Mesenchymal stem cell (in vitro differentiated cells and primary cell): ENCODE results near the gene MAS1.

Source experiments
- DNase-seq: peaks from one replicate; pipeline ENCODE4 v3.0.0-alpha.2; 2013
- H2AFZ ChIP-seq: one replicate; pipeline ENCODE4 v1.6.1; 2013; ENCODE audit warnings: low read depth, mild to moderate bottlenecking, control low read depth, inconsistent platforms, low read length, moderate library complexity
- H2AK5ac ChIP-seq: 2 replicates; pipeline ENCODE4 v1.6.1; 2013; ENCODE audit warnings: low read length, moderate library complexity, mild to moderate bottlenecking, inconsistent platforms; ENCODE audit not compliant: severe bottlenecking
- H2BK120ac ChIP-seq: one replicate; pipeline ENCODE4 v1.6.1; 2013; ENCODE audit warnings: low read depth, mild to moderate bottlenecking, inconsistent platforms, low read length, moderate library complexity
- H2BK12ac ChIP-seq, 2 experiments: one replicate each; pipeline ENCODE4 v1.6.1; 2013; ENCODE audit warnings: inconsistent platforms in 2 of 2, low read length in 2 of 2, mild to moderate bottlenecking in 2 of 2, moderate library complexity in 2 of 2, control low read depth in 1 of 2
- H2BK15ac ChIP-seq: one replicate; pipeline ENCODE4 v1.6.1; 2013; ENCODE audit warnings: mild to moderate bottlenecking, low read depth, inconsistent platforms; ENCODE audit not compliant: poor library complexity, severe bottlenecking
- H2BK5ac ChIP-seq: 2 replicates; pipeline ENCODE4 v1.6.1; 2013; ENCODE audit warnings: low read depth, mild to moderate bottlenecking, low read length, control low read depth, inconsistent platforms; ENCODE audit not compliant: poor library complexity, severe bottlenecking
- H3K14ac ChIP-seq, 2 experiments: one replicate each; pipeline ENCODE4 v1.6.1; 2013; ENCODE audit warnings: inconsistent platforms in 2 of 2, low read length in 2 of 2, control low read depth in 1 of 2, mild to moderate bottlenecking in 1 of 2, moderate library complexity in 1 of 2
- H3K18ac ChIP-seq, 2 experiments: one replicate each; pipeline ENCODE4 v1.6.1; 2013; ENCODE audit warnings: inconsistent platforms in 2 of 2, low read length in 2 of 2, control low read depth in 1 of 2, low read depth in 1 of 2, mild to moderate bottlenecking in 1 of 2
- H3K23ac ChIP-seq, 2 experiments: one replicate each; pipeline ENCODE4 v1.6.1; 2013; ENCODE audit warnings: inconsistent platforms in 2 of 2, low read length in 2 of 2, mild to moderate bottlenecking in 2 of 2, moderate library complexity in 2 of 2, control low read depth in 1 of 2
- H3K27ac ChIP-seq: 2 replicates; pipeline ENCODE4 v1.5.1; 2013; ENCODE audit warnings: mild to moderate bottlenecking, moderate library complexity, low read length, control low read depth, inconsistent platforms; ENCODE audit not compliant: poor library complexity, severe bottlenecking
- H3K27me3 ChIP-seq, 2 experiments: 2 replicates each; pipeline versions ENCODE4 v1.6.1 to v1.7.0; 2013; ENCODE audit warnings: low read length in 2 of 2, mild to moderate bottlenecking in 2 of 2, moderate library complexity in 2 of 2, control low read depth in 1 of 2, inconsistent platforms in 1 of 2; ENCODE audit not compliant: control insufficient read depth in 1 of 2, insufficient read depth in 1 of 2
- H3K36me3 ChIP-seq, 2 experiments: 2 replicates each; pipeline versions ENCODE4 v1.6.1 to v1.7.0; 2013; ENCODE audit warnings: low read length in 2 of 2, control low read depth in 1 of 2, inconsistent platforms in 1 of 2, low read depth in 1 of 2, mild to moderate bottlenecking in 1 of 2; ENCODE audit not compliant: insufficient read depth in 2 of 2, control insufficient read depth in 1 of 2
- H3K4ac ChIP-seq, 2 experiments: one replicate each; pipeline ENCODE4 v1.6.1; 2013; ENCODE audit warnings: inconsistent platforms in 2 of 2, low read length in 2 of 2, mild to moderate bottlenecking in 2 of 2, moderate library complexity in 2 of 2, control low read depth in 1 of 2, low read depth in 1 of 2
- H3K4me1 ChIP-seq: 2 replicates; pipeline ENCODE4 v1.6.1; 2013; ENCODE audit warnings: low read depth, low read length, control low read depth; ENCODE audit not compliant: control insufficient read depth, insufficient read depth
- H3K4me2 ChIP-seq: 2 replicates; pipeline ENCODE4 v1.6.1; 2013; ENCODE audit warnings: low read length, mild to moderate bottlenecking, inconsistent platforms; ENCODE audit not compliant: poor library complexity, severe bottlenecking
- H3K4me3 ChIP-seq, 2 experiments: 2 replicates each; pipeline versions ENCODE4 v1.5.1 to v1.7.0; 2013; ENCODE audit warnings: low read length in 2 of 2, mild to moderate bottlenecking in 2 of 2, control low read depth in 1 of 2, low read depth in 1 of 2; ENCODE audit not compliant: insufficient read depth in 1 of 2
- H3K79me1 ChIP-seq: replicated peaks from 2 replicates; pipeline ENCODE4 v1.6.1; 2013; ENCODE audit warnings: mild to moderate bottlenecking, control low read depth, low read length, inconsistent platforms; ENCODE audit not compliant: poor library complexity, severe bottlenecking
- H3K9ac ChIP-seq: 2 replicates; pipeline ENCODE4 v1.7.0; 2013; ENCODE audit warnings: mild to moderate bottlenecking, low read length, moderate library complexity
- H3K9me3 ChIP-seq: 2 replicates; pipeline ENCODE4 v1.7.0; 2013; ENCODE audit warnings: mild to moderate bottlenecking, low read length; ENCODE audit not compliant: control insufficient read depth
- H4K8ac ChIP-seq: one replicate; pipeline ENCODE4 v1.6.1; 2013; ENCODE audit warnings: inconsistent platforms, mild to moderate bottlenecking, low read length, moderate library complexity
- H4K91ac ChIP-seq: one replicate; pipeline ENCODE4 v1.6.1; 2013; ENCODE audit warnings: mild to moderate bottlenecking, low read length, inconsistent platforms
- WGBS: methylation state at CpG from one replicate; pipeline ENCODE4 v1.1.7; 2013; ENCODE audit warnings: mixed read lengths; 5-methylcytosine and 5-hydroxymethylcytosine counted together

Gene MAS1

GRCh38 chr6:159878341-159878740 is 12.4 kb upstream of the MAS1 start:
- H3K4me3 ChIP-seq: no peak overlapping the region
- no peak overlapping the region for H4K91ac ChIP-seq
- no peak overlapping the region for H2BK120ac ChIP-seq
- no peak overlapping the region for H2BK15ac ChIP-seq
- no peak for DNase-seq
- no peak overlapping the region for H3K14ac ChIP-seq
- no peak overlapping the region for H2BK12ac ChIP-seq
- H3K79me1 ChIP-seq: no peaks in the 10 kb centered on the region
- H3K4ac ChIP-seq: no peak overlapping the region
- H2AK5ac ChIP-seq: no peak overlapping the region
- H2AFZ ChIP-seq: no peak overlapping the region
- H3K36me3 ChIP-seq: no peaks in the 10 kb centered on the region
- no peak overlapping the region for H4K8ac ChIP-seq
- H3K9me3 ChIP-seq: no peaks in the 10 kb centered on the region
- no peak overlapping the region for H3K4me2 ChIP-seq
- no peak overlapping the region for H3K9ac ChIP-seq
- H3K27me3 ChIP-seq: peaks cover 4% of the 10 kb centered on the region in 2 experiments
- H3K23ac ChIP-seq: no peak overlapping the region
- 79% methylated on average over 8 of the region's 8 CpGs for WGBS
- no peak overlapping the region for H3K27ac ChIP-seq
- H3K18ac ChIP-seq: no peak overlapping the region
- no peak overlapping the region for H2BK5ac ChIP-seq
- H3K4me1 ChIP-seq: no peaks in the 10 kb centered on the region

GRCh38 chr6:159879856-159880255 is 10.9 kb upstream of the MAS1 start:
- Histone ChIP-seq H2AFZ (no peak overlapping the region), H4K8ac (no peak overlapping the region), H3K14ac (no peak overlapping the region), H4K91ac (no peak overlapping the region), H2BK120ac (no peak overlapping the region), H2BK5ac (no peak overlapping the region), H3K4ac (no peak overlapping the region), H2BK15ac (no peak overlapping the region), H2AK5ac (no peak overlapping the region), H3K4me1 (no peaks in the 10 kb centered on the region), H3K9me3 (no peaks in the 10 kb centered on the region), H3K4me2 (no peak overlapping the region), H3K27me3 (peaks cover 4% of the 10 kb centered on the region in 2 experiments), H3K4me3 (no peak overlapping the region), H3K23ac (no peak overlapping the region), H3K18ac (no peak overlapping the region), H3K27ac (no peak overlapping the region), H3K36me3 (no peaks in the 10 kb centered on the region), H2BK12ac (no peak overlapping the region), H3K79me1 (no peaks in the 10 kb centered on the region), H3K9ac (no peak overlapping the region)
- 89% methylated on average over 11 of the region's 11 CpGs for WGBS
- DNase-seq: no peak

- no peak overlapping the region for H3K23ac ChIP-seq
- no peak overlapping the region for H2AFZ ChIP-seq
- no peak overlapping the region for H3K14ac ChIP-seq
- H4K8ac ChIP-seq: no peak overlapping the region
- H3K18ac ChIP-seq: no peak overlapping the region
- H2BK15ac ChIP-seq: no peak overlapping the region
- no peaks in the 10 kb centered on the region for H3K79me1 ChIP-seq
- 87% methylated on average over 6 of the region's 6 CpGs for WGBS
- H3K4me1 ChIP-seq: no peaks in the 10 kb centered on the region
- H4K91ac ChIP-seq: no peak overlapping the region
- no peak overlapping the region for H2BK12ac ChIP-seq
- no peak overlapping the region for H3K9ac ChIP-seq
- no peak for DNase-seq
- no peak overlapping the region for H2BK120ac ChIP-seq
- no peak overlapping the region for H3K4ac ChIP-seq
- H3K27me3 ChIP-seq: peaks cover 4% of the 10 kb centered on the region in 2 experiments
- no peak overlapping the region for H3K27ac ChIP-seq
- no peaks in the 10 kb centered on the region for H3K36me3 ChIP-seq
- no peak overlapping the region for H3K4me3 ChIP-seq
- H3K9me3 ChIP-seq: no peaks in the 10 kb centered on the region
- H2AK5ac ChIP-seq: no peak overlapping the region
- H3K4me2 ChIP-seq: no peak overlapping the region
- no peak overlapping the region for H2BK5ac ChIP-seq
Observed at GRCh38 chr6:159880412-159880975, 10.3 kb upstream of the MAS1 start.

GRCh38 chr6:159884720-159885119 is 6.1 kb upstream of the MAS1 start:
- Histone ChIP-seq H3K27ac (no peak overlapping the region), H3K9ac (no peak overlapping the region), H3K18ac (no peak overlapping the region), H3K4me2 (no peak overlapping the region), H3K4me1 (no peaks in the 10 kb centered on the region), H3K9me3 (no peaks in the 10 kb centered on the region), H4K8ac (no peak overlapping the region), H2AK5ac (no peak overlapping the region), H2BK12ac (no peak overlapping the region), H3K4ac (no peak overlapping the region), H3K27me3 (peaks cover 27 to 30% of the 10 kb centered on the region in 2 experiments), H3K4me3 (no peak overlapping the region), H3K79me1 (no peaks in the 10 kb centered on the region), H2BK5ac (no peak overlapping the region), H3K14ac (no peak overlapping the region), H3K36me3 (no peaks in the 10 kb centered on the region), H2BK120ac (no peak overlapping the region), H2AFZ (no peak overlapping the region), H4K91ac (no peak overlapping the region), H2BK15ac (no peak overlapping the region), H3K23ac (no peak overlapping the region)
- 94% methylated on average over 2 of the region's 4 CpGs for WGBS
- DNase-seq: no peak
